Mononuclear cell (primary cell): ENCODE results near the gene LRP1-AS. TPM values are rescaled to one million over a fixed set of nuclear protein-coding genes. Genes with fewer than 3 reads are reported as not detected.

Experiments used
- H3K27me3 ChIP-seq: 2 replicates; pipeline ENCODE4 v1.6.0; 2011; ENCODE audit warnings: low read length, control low read depth; ENCODE audit not compliant: insufficient read depth
- H3K4me1 ChIP-seq: 2 replicates; pipeline ENCODE4 v1.5.1; 2011; ENCODE audit warnings: mild to moderate bottlenecking, low read length, control low read depth; ENCODE audit not compliant: insufficient read depth
- H3K4me3 ChIP-seq: 2 replicates; pipeline ENCODE4 v1.5.1; 2011; ENCODE audit warnings: mild to moderate bottlenecking, low read length, moderate library complexity
- H3K9me3 ChIP-seq: 2 replicates; pipeline ENCODE4 v1.5.1; 2011; ENCODE audit warnings: low read depth, mild to moderate bottlenecking, control low read depth, low read length
- total RNA-seq: library from RNA; depleted of rRNA; stranded (reverse); fragments of >200 nt; gene quantifications from one replicate; pipeline ENCODE4 v1.2.3, GENCODE V29; 2012

LRP1-AS gene
- total RNA-seq, 1 donor, result not detected

DNA sequence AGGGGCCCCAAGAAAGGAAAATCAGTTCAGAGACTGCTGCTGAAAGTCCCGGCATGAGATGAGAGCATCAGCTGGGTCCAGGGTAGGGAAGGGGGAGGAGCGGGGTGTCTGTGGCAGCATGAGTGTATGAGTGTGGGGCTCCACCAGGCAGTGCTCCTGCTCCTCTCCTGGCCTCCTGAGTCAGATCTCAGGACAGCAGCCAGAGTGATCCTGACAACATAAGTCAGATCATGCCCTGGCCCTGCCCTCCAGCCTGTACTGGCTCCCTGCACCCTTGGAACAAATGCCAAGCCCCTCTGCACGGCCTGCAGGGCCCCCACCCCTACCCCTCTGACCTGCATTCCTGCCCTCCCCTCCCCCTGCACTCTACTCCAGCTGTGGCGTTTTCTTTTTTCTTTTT, 24.2 kb upstream of the LRP1-AS start:
- no peaks in the 10 kb centered on the region for H3K27me3 ChIP-seq
- no peaks in the 10 kb centered on the region for H3K4me1 ChIP-seq
- no peaks in the 10 kb centered on the region for H3K9me3 ChIP-seq
- H3K4me3 ChIP-seq, result no peak overlapping the region

GRCh38 chr12:57170927-57171326, 23.5 kb upstream of the LRP1-AS start:
- no peaks in the 10 kb centered on the region for H3K27me3 ChIP-seq
- H3K4me3 ChIP-seq, result no peak overlapping the region
- H3K9me3 ChIP-seq, result no peaks in the 10 kb centered on the region
- peaks cover 3% of the 10 kb centered on the region for H3K4me1 ChIP-seq

GRCh38 chr12:57170408-57170807, 23.0 kb upstream of the LRP1-AS start:
- H3K4me1 ChIP-seq, result peaks cover 8% of the 10 kb centered on the region
- H3K9me3 ChIP-seq, result no peaks in the 10 kb centered on the region
- no peaks in the 10 kb centered on the region for H3K27me3 ChIP-seq
- no peak overlapping the region for H3K4me3 ChIP-seq

DNA sequence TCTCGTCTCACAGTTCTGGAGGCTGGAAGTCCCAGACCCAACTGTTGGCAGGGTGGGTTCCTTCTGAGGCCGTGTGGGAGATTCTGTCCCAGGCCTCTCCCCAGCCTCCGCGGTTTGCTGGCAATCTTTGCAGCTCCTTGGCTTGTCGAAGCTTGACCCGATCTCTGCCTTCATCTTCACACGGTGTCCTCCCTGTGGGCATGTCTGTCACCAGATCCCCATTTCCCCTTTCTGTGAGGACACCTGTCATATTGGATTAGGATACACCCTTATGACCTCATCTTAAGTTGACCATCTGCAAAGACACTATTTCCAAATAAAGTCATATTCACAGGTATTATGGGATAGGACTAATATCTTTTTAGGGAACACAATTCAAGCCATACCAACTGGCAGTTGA, 22.6 kb upstream of the LRP1-AS start:
- Histone ChIP-seq H3K4me3 (no peak overlapping the region), H3K4me1 (peaks cover 13% of the 10 kb centered on the region), H3K9me3 (no peaks in the 10 kb centered on the region), H3K27me3 (no peaks in the 10 kb centered on the region)

DNA sequence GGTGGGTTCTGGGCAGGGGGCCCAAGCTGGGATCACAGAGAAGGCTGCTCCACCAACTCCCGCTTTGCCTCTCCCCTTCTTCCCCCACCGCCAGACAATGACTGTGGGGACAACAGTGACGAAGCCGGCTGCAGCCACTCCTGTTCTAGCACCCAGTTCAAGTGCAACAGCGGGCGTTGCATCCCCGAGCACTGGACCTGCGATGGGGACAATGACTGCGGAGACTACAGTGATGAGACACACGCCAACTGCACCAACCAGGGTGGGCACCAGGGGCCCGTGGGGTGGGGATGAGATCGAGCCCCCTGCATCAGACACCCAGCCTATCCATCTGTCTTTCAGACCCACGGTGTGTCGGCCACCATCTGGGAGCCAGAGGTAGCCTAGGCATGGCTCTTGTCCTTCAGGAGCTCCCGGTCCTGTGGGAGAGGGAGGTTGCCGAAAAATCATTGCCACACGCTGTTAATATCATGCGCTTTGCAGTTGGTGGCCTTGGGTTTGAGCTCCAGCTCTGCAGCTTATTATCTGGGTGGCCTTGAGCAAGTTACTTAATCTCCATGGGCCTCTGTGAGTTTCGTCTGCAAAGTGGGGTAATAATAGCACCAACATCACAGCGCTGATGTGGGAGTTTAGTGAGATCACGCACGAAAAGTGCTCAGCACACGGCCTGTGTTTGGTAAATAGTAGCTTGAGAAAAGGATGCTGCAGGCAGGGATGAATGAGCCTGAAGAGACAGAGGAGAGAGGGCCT, 21.8 kb upstream of the LRP1-AS start:
- H3K4me3 ChIP-seq, result no peak overlapping the region
- peaks cover 19% of the 10 kb centered on the region for H3K4me1 ChIP-seq
- no peaks in the 10 kb centered on the region for H3K9me3 ChIP-seq
- no peaks in the 10 kb centered on the region for H3K27me3 ChIP-seq

DNA sequence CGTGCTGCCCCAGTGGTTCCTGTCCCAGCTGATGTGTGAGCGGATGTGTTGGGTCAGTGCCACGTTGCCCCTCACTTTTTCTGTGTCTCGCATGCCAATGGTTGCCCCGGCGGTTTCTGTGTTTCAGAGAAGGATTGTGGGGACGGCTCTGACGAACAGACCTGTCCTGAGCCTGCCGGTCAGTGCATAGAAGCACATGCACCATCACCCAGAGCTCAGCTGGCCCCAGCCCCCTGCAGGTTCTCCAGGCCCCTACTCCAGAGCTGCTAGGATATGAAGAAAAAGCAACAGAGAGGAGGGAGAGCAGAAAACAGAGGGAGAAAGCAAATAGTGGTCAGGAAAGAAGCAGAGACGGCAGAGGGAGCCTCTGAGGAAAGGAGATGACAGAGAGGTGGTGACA, 20.6 kb upstream of the LRP1-AS start:
- Histone ChIP-seq H3K9me3 (no peaks in the 10 kb centered on the region), H3K4me3 (no peak overlapping the region), H3K4me1 (peaks cover 22% of the 10 kb centered on the region), H3K27me3 (no peaks in the 10 kb centered on the region)

DNA sequence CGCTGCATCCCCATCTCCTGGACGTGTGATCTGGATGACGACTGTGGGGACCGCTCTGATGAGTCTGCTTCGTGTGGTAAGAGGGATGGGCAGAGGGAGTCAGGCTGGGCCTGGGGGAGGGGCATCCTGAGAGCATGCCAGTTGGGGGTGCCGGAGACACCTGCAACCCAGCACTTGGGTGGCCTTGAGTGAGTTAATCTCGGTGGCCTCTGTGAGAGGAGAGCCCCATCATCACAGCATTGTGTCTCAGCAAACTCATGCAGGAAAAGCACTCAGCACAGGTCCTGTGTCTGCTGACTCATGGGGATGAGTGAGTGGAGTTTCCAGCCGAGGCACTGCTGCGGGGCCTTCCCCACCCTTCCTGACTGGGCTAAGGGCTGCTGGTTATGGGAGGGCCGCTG, 19.6 kb upstream of the LRP1-AS start:
- Histone ChIP-seq H3K4me3 (no peak overlapping the region), H3K4me1 (peaks cover 33% of the 10 kb centered on the region), H3K27me3 (no peaks in the 10 kb centered on the region), H3K9me3 (no peaks in the 10 kb centered on the region)

- Histone ChIP-seq H3K9me3 (no peaks in the 10 kb centered on the region), H3K27me3 (no peaks in the 10 kb centered on the region), H3K4me3 (no peak overlapping the region), H3K4me1 (peaks cover 34% of the 10 kb centered on the region)
Measured at GRCh38 chr12:57165741-57166140, 18.3 kb upstream of the LRP1-AS start.

DNA sequence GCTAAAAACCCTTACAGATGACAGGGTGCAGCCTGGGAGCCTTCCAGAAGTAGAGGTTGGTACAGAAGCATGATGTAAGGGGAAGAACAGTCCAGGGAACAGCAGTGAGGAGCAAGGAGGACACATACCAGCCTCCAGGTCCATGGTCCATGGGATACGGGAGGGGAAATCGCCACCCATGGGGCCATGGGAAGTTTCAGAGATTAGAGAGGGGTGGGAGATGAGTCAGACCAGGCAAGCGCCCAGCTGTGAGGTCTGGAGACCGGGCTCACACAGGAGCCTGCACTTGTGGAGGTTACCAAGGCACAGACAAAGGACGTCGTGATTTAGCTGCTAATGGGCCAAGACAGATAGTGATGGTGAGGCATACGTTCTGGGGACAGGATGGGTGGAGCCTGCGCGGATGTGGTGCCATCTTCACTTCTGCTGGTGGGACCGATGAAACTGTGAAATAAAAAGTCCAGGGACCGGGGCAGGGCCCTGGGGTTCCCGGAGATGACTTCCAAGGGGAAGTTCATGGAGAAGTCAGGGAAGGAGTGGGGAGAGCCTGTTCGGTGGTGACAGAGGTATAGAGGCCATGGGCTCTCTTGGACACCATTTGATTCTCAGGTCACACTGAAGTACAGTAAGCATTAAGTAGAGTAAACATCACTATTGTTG, 17.7 kb upstream of the LRP1-AS start:
- Histone ChIP-seq H3K4me3 (no peak overlapping the region), H3K9me3 (no peaks in the 10 kb centered on the region), H3K27me3 (no peaks in the 10 kb centered on the region), H3K4me1 (peaks cover 34% of the 10 kb centered on the region)

- Histone ChIP-seq H3K27me3 (no peaks in the 10 kb centered on the region), H3K4me1 (peaks cover 36% of the 10 kb centered on the region), H3K9me3 (no peaks in the 10 kb centered on the region), H3K4me3 (no peak overlapping the region)
Measured at GRCh38 chr12:57164454-57164853, 17.0 kb upstream of the LRP1-AS start.

- Histone ChIP-seq H3K4me1 (peaks cover 54% of the 10 kb centered on the region), H3K27me3 (no peaks in the 10 kb centered on the region), H3K9me3 (no peaks in the 10 kb centered on the region), H3K4me3 (no peak overlapping the region)
Measured at GRCh38 chr12:57162553-57163125, 15.2 kb upstream of the LRP1-AS start.

DNA sequence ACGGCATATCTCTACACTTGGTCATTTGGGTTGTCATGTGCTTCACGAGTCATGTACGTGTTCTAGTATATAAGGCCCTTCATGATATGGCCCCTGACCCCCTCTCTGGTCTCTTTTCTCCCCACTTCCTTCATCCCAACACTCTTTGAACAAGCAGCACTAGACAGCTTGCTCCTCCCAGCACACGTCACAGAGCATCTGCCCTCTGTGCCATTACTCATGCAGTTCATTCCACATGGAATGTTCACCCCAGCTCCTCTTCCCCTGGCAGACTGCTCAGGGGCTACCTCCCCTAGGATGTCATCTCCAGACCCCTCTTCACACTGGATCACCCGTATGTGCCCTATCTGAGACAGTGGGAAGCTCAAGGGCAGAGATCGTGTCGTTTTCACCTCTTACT, 14.1 kb upstream of the LRP1-AS start:
- no peak overlapping the region for H3K4me3 ChIP-seq
- no peaks in the 10 kb centered on the region for H3K27me3 ChIP-seq
- H3K4me1 ChIP-seq, result peaks cover 65% of the 10 kb centered on the region
- H3K9me3 ChIP-seq, result no peaks in the 10 kb centered on the region

DNA sequence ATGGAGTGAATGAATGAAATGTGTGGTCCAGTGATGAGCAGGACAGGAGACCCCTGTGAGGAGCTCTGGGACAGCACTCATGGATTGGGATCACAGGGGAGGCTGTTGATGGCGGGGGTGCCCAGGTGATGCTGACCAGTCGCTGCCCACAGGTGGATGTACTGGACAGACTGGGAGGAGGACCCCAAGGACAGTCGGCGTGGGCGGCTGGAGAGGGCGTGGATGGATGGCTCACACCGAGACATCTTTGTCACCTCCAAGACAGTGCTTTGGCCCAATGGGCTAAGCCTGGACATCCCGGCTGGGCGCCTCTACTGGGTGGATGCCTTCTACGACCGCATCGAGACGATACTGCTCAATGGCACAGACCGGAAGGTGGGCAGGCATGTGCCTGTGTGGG, 13.3 kb upstream of the LRP1-AS start:
- Histone ChIP-seq H3K4me1 (peaks cover 68% of the 10 kb centered on the region), H3K9me3 (no peaks in the 10 kb centered on the region), H3K4me3 (no peak overlapping the region), H3K27me3 (no peaks in the 10 kb centered on the region)

DNA sequence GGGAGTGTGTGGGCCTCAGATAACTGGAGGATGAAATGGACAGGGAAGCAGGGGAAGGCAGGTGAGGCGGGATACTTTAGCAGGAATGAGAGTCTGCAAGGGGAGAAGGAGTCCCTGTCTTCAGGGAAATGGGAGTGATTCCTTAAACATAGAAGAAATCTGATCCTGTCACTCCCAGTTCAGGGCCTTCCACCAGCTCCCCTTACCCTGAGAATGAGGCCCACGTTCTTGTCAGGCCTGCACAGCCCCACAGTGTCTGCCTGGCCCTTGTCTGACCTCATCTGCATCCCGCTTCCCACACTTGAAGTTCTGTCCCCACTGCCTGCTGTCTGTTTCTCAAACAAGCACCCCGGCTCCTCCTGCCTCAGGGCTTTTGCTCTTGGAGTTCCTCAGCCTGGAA, 12.6 kb upstream of the LRP1-AS start:
- H3K27me3 ChIP-seq, result no peaks in the 10 kb centered on the region
- H3K4me3 ChIP-seq, result no peak overlapping the region
- H3K4me1 ChIP-seq, result peaks cover 68% of the 10 kb centered on the region
- H3K9me3 ChIP-seq, result no peaks in the 10 kb centered on the region

GRCh38 chr12:57159311-57159710, 11.9 kb upstream of the LRP1-AS start:
- Histone ChIP-seq H3K27me3 (no peaks in the 10 kb centered on the region), H3K9me3 (no peaks in the 10 kb centered on the region), H3K4me3 (no peak overlapping the region), H3K4me1 (peaks cover 69% of the 10 kb centered on the region)

- Histone ChIP-seq H3K9me3 (no peaks in the 10 kb centered on the region), H3K4me1 (peaks cover 75% of the 10 kb centered on the region), H3K27me3 (no peaks in the 10 kb centered on the region), H3K4me3 (no peak overlapping the region)
Measured at GRCh38 chr12:57158665-57159064, 11.2 kb upstream of the LRP1-AS start.
